Prostate gland (tissue), 2 donors: Measurements from ENCODE around the gene VAV1. TPM values are rescaled to one million over a fixed set of nuclear protein-coding genes. Genes with fewer than 3 reads are reported as not detected.

Experiments
- DNase-seq: peaks from one replicate; pipeline ENCODE4 v3.0.0-alpha.2; 2019; ENCODE audit warnings: low spot score
- H3K27ac ChIP-seq, 2 donors: fragments of 200-600 bp; sonication (generic); 2 replicates each; pipeline ENCODE4 v1.5.1; 2017 to 2019
- H3K27me3 ChIP-seq: fragments of 200-600 bp; sonication (generic); replicated peaks from 2 replicates; pipeline ENCODE4 v1.5.1; 2019; ENCODE audit not compliant: insufficient read depth
- H3K36me3 ChIP-seq, 2 donors: fragments of 200-600 bp; sonication (generic); 1 replicate in 1 of 2; 2 replicates in 1 of 2; pipeline versions ENCODE4 v1.5.1 to v1.8.1; 2017 to 2019
- H3K4me1 ChIP-seq: fragments of 200-600 bp; sonication (generic); replicated peaks from 2 replicates; pipeline ENCODE4 v1.5.1; 2019
- H3K4me3 ChIP-seq, 2 donors: fragments of 200-600 bp; sonication (generic); 2 replicates each; pipeline ENCODE4 v1.5.1; 2017 to 2019
- H3K9me3 ChIP-seq: fragments of 200-600 bp; sonication (generic); 2 replicates; pipeline ENCODE4 v1.5.1; 2017
- POLR2A ChIP-seq: fragments of 450-650 bp; IDR thresholded peaks from one replicate; pipeline ENCODE4 v1.6.1; 2016; ENCODE audit warnings: antibody characterized with exemption, mild to moderate bottlenecking
- POLR2AphosphoS5 ChIP-seq: sonication (generic); formaldehyde crosslinking; IDR thresholded peaks from one replicate; pipeline ENCODE4 v1.6.1; 2017; ENCODE audit warnings: antibody characterized with exemption
- WGBS: methylation state at CpG from one replicate; pipeline ENCODE4 v1.1.5; 2018; 5-methylcytosine and 5-hydroxymethylcytosine counted together
- intact Hi-C: fragments of 100-400 bp; cut with DNase I; formaldehyde crosslinking; loops from one replicate; pipeline ENCODE4 v1.14.2; 2022
- total RNA-seq, 2 donors: library from RNA; depleted of rRNA; stranded (reverse); fragments of >200 nt; gene quantifications; one replicate each; pipeline ENCODE4 v1.1.0, GENCODE V29; 2016
- TF ChIP-seq, protein P1 (sequence below), 4 experiments: fragments of 200-600 bp in 2 of 4; fragments of 450-650 bp in 2 of 4; sonication (generic) in 2 of 4; IDR thresholded peaks; 1 replicate in 3 of 4; 2 replicates in 1 of 4; pipeline ENCODE4 v1.5.1; 2016 to 2019; ENCODE audit warnings: antibody characterized with exemption in 4 of 4, mild to moderate bottlenecking in 2 of 4, moderate library complexity in 2 of 4

Gene VAV1
- total RNA-seq, 2 donors from 2014 or later, result 3.6 to 4.8 TPM

DNA sequence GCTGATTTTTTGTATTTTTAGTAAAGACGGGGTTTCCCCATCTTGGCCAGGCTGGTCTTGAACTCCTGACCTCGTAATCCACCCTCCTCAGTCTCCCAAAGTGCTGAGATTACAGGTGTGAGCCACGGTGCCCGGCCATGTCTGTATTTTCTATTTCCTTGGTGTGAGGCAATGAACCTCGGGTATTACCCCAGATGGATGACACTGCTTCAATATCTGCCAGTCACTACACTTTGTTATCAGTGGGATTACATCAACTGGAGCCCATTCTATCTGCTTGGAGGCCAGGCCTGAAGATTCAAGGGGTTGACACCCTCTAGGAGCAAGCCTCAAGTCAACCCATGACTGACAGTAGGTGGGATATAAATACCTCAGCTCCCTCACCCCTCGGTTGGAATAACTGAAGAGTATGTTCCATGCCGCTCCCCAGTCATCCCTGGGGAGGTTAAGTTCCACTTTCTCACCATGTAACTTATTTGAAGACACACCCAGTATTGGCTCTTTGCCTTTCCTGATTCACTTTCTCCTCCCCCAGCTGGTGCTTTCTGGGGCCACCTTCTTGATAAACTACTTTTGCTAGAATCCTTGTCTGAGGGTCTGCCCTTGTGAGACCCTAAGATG, 113.9 kb downstream of the VAV1 start:
- no peaks in the 10 kb centered on the region for H3K4me1 ChIP-seq
- 81% methylated on average over 7 of the region's 7 CpGs for WGBS
- no peak overlapping the region for H3K27ac ChIP-seq
- H3K4me3 ChIP-seq, result no peak overlapping the region
- intact Hi-C loops, result no loop called here
- no peak for DNase-seq
- no peaks in the 10 kb centered on the region for H3K36me3 ChIP-seq
- TF ChIP-seq POLR2A, result no peak
- TF ChIP-seq POLR2AphosphoS5, result no peak
- TF ChIP-seq, protein P1, sequence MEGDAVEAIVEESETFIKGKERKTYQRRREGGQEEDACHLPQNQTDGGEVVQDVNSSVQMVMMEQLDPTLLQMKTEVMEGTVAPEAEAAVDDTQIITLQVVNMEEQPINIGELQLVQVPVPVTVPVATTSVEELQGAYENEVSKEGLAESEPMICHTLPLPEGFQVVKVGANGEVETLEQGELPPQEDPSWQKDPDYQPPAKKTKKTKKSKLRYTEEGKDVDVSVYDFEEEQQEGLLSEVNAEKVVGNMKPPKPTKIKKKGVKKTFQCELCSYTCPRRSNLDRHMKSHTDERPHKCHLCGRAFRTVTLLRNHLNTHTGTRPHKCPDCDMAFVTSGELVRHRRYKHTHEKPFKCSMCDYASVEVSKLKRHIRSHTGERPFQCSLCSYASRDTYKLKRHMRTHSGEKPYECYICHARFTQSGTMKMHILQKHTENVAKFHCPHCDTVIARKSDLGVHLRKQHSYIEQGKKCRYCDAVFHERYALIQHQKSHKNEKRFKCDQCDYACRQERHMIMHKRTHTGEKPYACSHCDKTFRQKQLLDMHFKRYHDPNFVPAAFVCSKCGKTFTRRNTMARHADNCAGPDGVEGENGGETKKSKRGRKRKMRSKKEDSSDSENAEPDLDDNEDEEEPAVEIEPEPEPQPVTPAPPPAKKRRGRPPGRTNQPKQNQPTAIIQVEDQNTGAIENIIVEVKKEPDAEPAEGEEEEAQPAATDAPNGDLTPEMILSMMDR (IDR thresholded peaks at IDR 0.05), result no peak
- H3K27me3 ChIP-seq, result peaks cover 2% of the 10 kb centered on the region
- H3K9me3 ChIP-seq, result no peaks in the 10 kb centered on the region

GRCh38 chr19:6887316-6887715, 114.8 kb downstream of the VAV1 start, which contains the start of gene ADGRE1:
ADGRE1 (plus strand) TSS chr19:6887579; CDS start chr19:6887609, 30 bp downstream.
- no peak for DNase-seq
- Histone ChIP-seq H3K36me3 (no peaks in the 10 kb centered on the region), H3K4me3 (no peak within 1 kb of the TSS), H3K27ac (no peak within 1 kb of the TSS), H3K4me1 (no peaks in the 10 kb centered on the region), H3K9me3 (no peaks in the 10 kb centered on the region), H3K27me3 (peaks cover 2% of the 10 kb centered on the region)
- TF ChIP-seq, protein P1 (IDR thresholded peaks at IDR 0.05), result no peak
- TF ChIP-seq POLR2AphosphoS5 (no peak), POLR2A (no peak)
- 58% methylated on average over 4 of the region's 4 CpGs for WGBS
- intact Hi-C loops, result no loop called here

GRCh38 chr19:6888967-6889366, 116.5 kb downstream of the VAV1 start:
- TF ChIP-seq, protein P1 (IDR thresholded peaks at IDR 0.05), result no peak
- TF ChIP-seq POLR2A, result no peak
- TF ChIP-seq POLR2AphosphoS5, result no peak
- no peak overlapping the region for H3K4me3 ChIP-seq
- WGBS, result 91% methylated on average over 2 of the region's 2 CpGs
- no peak overlapping the region for H3K27ac ChIP-seq
- no peaks in the 10 kb centered on the region for H3K4me1 ChIP-seq
- no peaks in the 10 kb centered on the region for H3K36me3 ChIP-seq
- no peaks in the 10 kb centered on the region for H3K9me3 ChIP-seq
- intact Hi-C loops, result no loop called here
- no peak for DNase-seq
- peaks cover 2% of the 10 kb centered on the region for H3K27me3 ChIP-seq

DNA sequence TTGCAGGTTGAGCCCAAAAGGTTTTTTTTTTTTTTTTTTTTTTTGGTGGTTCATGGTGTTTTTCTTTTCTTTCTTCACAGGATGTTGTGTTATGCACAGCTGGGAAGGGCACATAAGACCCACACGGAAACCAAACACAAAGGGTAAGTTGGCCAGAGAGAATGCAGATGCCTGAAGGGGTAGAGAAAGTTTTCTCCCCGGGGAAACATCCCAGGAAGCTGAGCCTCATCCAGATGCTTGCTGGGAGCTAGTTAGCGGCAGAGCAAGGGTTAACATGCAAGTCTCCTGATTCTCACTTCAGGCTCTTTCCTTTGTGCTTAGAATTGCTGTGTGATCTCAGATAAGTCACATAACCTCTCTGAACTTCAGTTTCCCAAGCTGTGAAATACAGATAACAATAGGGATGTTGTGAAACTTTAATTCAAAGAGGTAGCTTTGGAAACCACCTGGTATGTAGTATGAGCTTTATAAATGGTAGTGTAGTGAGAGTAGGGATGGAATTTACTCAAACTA, 117.9 kb downstream of the VAV1 start:
- no peak overlapping the region for H3K4me3 ChIP-seq
- intact Hi-C loops, result no loop called here
- H3K36me3 ChIP-seq, result no peaks in the 10 kb centered on the region
- no peak overlapping the region for H3K27ac ChIP-seq
- H3K9me3 ChIP-seq, result no peaks in the 10 kb centered on the region
- TF ChIP-seq POLR2A (no peak), POLR2AphosphoS5 (no peak)
- TF ChIP-seq, protein P1 (IDR thresholded peaks at IDR 0.05), result no peak
- WGBS, result 58% methylated on average over 3 of the region's 3 CpGs
- no peak for DNase-seq
- no peaks in the 10 kb centered on the region for H3K4me1 ChIP-seq
- H3K27me3 ChIP-seq, result peaks cover 3% of the 10 kb centered on the region

GRCh38 chr19:6890938-6891337, 118.4 kb downstream of the VAV1 start:
- WGBS, result 62% methylated on average over 8 of the region's 8 CpGs
- no peak for DNase-seq
- Histone ChIP-seq H3K27me3 (peaks cover 3% of the 10 kb centered on the region), H3K4me3 (no peak overlapping the region), H3K27ac (no peak overlapping the region), H3K36me3 (no peaks in the 10 kb centered on the region), H3K9me3 (no peaks in the 10 kb centered on the region), H3K4me1 (no peaks in the 10 kb centered on the region)
- TF ChIP-seq, protein P1 (IDR thresholded peaks at IDR 0.05), result no peak
- TF ChIP-seq POLR2A (no peak), POLR2AphosphoS5 (no peak)
- intact Hi-C loops, result no loop called here
